Suprapubic skin (tissue), 3 donors: ENCODE measurements around the gene CLDN2.

Source experiments
- EP300 ChIP-seq: sonication (generic); formaldehyde crosslinking; IDR thresholded peaks from one replicate; pipeline ENCODE4 v1.6.1; 2017; ENCODE audit warnings: antibody characterized with exemption
- POLR2A ChIP-seq, 2 donors: fragments of 450-650 bp; IDR thresholded peaks; one replicate each; pipeline ENCODE4 v1.6.1; 2017; ENCODE audit warnings: antibody characterized with exemption in 2 of 2, mild to moderate bottlenecking in 2 of 2, moderate library complexity in 2 of 2
- TF ChIP-seq, protein P1 (sequence below), 2 donors: fragments of 200-600 bp in 1 of 2; fragments of 450-650 bp in 1 of 2; sonication (generic) in 1 of 2; IDR thresholded peaks; one replicate each; pipeline ENCODE4 v1.5.1; 2016 to 2019; ENCODE audit warnings: antibody characterized with exemption in 2 of 2, mild to moderate bottlenecking in 1 of 2, moderate library complexity in 1 of 2

DNA sequence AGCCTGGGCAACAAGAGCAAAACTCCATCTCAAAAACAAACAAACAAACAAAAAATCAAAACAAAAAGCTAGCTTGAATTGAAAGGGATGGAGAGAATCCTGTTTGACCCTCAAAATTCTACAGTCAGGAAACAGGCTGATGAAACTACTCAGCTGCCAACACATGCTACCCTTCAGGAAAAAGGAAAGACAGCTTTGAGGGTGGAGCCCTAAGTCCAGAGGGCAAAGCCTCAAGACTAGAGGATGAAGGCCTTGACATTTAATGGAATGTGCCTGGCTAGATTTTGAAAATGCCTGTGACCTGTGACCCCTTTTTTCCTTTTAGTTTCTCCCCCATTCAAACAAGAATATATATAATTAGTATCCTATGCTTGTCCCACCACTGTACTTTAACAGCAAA lies 52.7 kb downstream of the CLDN2 start:
- TF ChIP-seq, protein P1, sequence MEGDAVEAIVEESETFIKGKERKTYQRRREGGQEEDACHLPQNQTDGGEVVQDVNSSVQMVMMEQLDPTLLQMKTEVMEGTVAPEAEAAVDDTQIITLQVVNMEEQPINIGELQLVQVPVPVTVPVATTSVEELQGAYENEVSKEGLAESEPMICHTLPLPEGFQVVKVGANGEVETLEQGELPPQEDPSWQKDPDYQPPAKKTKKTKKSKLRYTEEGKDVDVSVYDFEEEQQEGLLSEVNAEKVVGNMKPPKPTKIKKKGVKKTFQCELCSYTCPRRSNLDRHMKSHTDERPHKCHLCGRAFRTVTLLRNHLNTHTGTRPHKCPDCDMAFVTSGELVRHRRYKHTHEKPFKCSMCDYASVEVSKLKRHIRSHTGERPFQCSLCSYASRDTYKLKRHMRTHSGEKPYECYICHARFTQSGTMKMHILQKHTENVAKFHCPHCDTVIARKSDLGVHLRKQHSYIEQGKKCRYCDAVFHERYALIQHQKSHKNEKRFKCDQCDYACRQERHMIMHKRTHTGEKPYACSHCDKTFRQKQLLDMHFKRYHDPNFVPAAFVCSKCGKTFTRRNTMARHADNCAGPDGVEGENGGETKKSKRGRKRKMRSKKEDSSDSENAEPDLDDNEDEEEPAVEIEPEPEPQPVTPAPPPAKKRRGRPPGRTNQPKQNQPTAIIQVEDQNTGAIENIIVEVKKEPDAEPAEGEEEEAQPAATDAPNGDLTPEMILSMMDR (IDR thresholded peaks at IDR 0.05), result no peak
- TF ChIP-seq EP300, result no peak
- no peak for TF ChIP-seq POLR2A (IDR thresholded peaks at IDR 0.05)
